ENCODE data around the gene DPP6. TPM values are rescaled to one million over a fixed set of nuclear protein-coding genes. Genes with fewer than 3 reads are reported as not detected.

The DPP6 gene
- total and polyA plus RNA-seq, 2 experiments from 2014 or later, result not detected

DNA sequence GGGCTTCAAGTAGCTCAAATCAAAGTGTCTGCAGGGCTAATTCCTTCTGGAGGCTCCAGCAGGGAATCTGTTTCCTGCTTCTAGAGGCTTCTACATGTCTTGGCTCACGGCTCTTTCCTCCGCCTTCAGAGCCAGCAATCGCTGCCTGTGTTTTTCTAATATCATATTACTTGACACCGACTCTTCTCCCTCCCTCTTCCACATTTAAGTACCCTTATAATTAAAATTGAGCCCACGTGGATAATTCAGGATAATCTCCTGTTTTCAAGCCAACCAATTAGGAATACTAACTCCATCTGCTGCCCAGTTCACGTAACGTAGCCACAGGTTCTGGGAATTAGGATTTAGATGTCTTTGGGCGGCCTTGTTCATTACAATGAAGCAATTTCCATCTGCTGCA lies 372.2 kb downstream of the DPP6 start (continued):
- TF ChIP-seq, protein P1, sequence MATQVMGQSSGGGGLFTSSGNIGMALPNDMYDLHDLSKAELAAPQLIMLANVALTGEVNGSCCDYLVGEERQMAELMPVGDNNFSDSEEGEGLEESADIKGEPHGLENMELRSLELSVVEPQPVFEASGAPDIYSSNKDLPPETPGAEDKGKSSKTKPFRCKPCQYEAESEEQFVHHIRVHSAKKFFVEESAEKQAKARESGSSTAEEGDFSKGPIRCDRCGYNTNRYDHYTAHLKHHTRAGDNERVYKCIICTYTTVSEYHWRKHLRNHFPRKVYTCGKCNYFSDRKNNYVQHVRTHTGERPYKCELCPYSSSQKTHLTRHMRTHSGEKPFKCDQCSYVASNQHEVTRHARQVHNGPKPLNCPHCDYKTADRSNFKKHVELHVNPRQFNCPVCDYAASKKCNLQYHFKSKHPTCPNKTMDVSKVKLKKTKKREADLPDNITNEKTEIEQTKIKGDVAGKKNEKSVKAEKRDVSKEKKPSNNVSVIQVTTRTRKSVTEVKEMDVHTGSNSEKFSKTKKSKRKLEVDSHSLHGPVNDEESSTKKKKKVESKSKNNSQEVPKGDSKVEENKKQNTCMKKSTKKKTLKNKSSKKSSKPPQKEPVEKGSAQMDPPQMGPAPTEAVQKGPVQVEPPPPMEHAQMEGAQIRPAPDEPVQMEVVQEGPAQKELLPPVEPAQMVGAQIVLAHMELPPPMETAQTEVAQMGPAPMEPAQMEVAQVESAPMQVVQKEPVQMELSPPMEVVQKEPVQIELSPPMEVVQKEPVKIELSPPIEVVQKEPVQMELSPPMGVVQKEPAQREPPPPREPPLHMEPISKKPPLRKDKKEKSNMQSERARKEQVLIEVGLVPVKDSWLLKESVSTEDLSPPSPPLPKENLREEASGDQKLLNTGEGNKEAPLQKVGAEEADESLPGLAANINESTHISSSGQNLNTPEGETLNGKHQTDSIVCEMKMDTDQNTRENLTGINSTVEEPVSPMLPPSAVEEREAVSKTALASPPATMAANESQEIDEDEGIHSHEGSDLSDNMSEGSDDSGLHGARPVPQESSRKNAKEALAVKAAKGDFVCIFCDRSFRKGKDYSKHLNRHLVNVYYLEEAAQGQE (IDR thresholded peaks at IDR 0.05; ENCODE audit: unreplicated experiment), result no peak
- TF ChIP-seq CREB1 (CRISPR knock-in tag; IDR thresholded peaks at IDR 0.05; ENCODE audit: low read depth), result no peak

DNA sequence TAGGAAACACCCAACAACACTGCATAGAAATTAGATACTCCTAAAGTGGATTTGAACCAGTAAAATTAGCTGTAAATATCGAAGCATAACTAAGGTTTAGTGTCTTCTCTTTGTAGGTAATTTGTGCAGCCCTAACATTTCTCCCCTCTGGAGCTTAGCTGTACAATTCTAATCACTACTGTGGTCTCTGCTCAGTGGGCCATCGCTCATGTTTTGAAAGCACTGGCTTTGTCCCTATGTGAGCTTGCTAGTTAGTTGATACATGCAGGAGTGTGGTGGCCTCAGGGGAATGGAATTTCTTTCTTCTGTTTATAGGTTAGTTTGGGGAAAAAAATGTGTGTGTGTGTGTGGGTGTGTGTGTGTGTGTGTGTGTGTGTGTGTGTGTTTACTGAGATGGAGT lies 373.1 kb downstream of the DPP6 start:
- ATAC-seq (no peak), DNase-seq (ENCODE audit: low spot score) (no peak)
- Histone ChIP-seq H2AFZ (no peak overlapping the region), H3K79me2 (replicated peaks; ENCODE audit: insufficient read depth) (no peaks in the 10 kb centered on the region), H3K9me2 (ENCODE audit: insufficient read depth) (no peaks in the 10 kb centered on the region), H4K20me1 (replicated peaks; ENCODE audit: insufficient read depth) (no peaks in the 10 kb centered on the region), H3K27me3 (ENCODE audit: insufficient read depth) (no peaks in the 10 kb centered on the region), H3F3A (replicated peaks; ENCODE audit: low read depth) (no peaks in the 10 kb centered on the region), H3K4me1 (ENCODE audit: insufficient read depth) (no peaks in the 10 kb centered on the region), H3K36me3 (ENCODE audit: insufficient read depth) (no peaks in the 10 kb centered on the region), H3K4me3 (no peak overlapping the region), H3K4me2 (no peak overlapping the region), H3K27ac (ENCODE audit: low read depth) (no peak overlapping the region)
- H3K36me3 Mint-ChIP-seq (ENCODE audit: low read depth), result no peaks in the 10 kb centered on the region
- no peak overlapping the region for H3K27ac Mint-ChIP-seq
- no peaks in the 10 kb centered on the region; the same call in 2 of the 3 replicates for H3K9me3 Mint-ChIP-seq
- peaks cover 2% of the 10 kb centered on the region for H3K27me3 Mint-ChIP-seq (ENCODE audit: insufficient read depth, low read depth, poor library complexity)
- H3K4me1 Mint-ChIP-seq, result peaks cover 10% of the 10 kb centered on the region
- no peak overlapping the region for H3K4me3 Mint-ChIP-seq
- TF ChIP-seq CREB1 (CRISPR knock-in tag; IDR thresholded peaks at IDR 0.05; ENCODE audit: low read depth), result no peak
- no peak for TF ChIP-seq EZH2 (IDR thresholded peaks at IDR 0.05; ENCODE audit: low read depth, unreplicated experiment)
- TF ChIP-seq STAT1 (IDR thresholded peaks at IDR 0.05; ENCODE audit: unreplicated experiment), result no peak
- TF ChIP-seq, protein P2, sequence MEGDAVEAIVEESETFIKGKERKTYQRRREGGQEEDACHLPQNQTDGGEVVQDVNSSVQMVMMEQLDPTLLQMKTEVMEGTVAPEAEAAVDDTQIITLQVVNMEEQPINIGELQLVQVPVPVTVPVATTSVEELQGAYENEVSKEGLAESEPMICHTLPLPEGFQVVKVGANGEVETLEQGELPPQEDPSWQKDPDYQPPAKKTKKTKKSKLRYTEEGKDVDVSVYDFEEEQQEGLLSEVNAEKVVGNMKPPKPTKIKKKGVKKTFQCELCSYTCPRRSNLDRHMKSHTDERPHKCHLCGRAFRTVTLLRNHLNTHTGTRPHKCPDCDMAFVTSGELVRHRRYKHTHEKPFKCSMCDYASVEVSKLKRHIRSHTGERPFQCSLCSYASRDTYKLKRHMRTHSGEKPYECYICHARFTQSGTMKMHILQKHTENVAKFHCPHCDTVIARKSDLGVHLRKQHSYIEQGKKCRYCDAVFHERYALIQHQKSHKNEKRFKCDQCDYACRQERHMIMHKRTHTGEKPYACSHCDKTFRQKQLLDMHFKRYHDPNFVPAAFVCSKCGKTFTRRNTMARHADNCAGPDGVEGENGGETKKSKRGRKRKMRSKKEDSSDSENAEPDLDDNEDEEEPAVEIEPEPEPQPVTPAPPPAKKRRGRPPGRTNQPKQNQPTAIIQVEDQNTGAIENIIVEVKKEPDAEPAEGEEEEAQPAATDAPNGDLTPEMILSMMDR (conservative IDR thresholded peaks at IDR 0.05; ENCODE audit: low read depth in 2 of 2), result no peak
- TF ChIP-seq NANOG (IDR thresholded peaks at IDR 0.05; ENCODE audit: borderline replicate concordance), result no peak
- TF ChIP-seq, protein P3, sequence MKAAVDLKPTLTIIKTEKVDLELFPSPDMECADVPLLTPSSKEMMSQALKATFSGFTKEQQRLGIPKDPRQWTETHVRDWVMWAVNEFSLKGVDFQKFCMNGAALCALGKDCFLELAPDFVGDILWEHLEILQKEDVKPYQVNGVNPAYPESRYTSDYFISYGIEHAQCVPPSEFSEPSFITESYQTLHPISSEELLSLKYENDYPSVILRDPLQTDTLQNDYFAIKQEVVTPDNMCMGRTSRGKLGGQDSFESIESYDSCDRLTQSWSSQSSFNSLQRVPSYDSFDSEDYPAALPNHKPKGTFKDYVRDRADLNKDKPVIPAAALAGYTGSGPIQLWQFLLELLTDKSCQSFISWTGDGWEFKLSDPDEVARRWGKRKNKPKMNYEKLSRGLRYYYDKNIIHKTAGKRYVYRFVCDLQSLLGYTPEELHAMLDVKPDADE (IDR thresholded peaks at IDR 0.05), result no peak
- no peak for TF ChIP-seq ZNF114 (CRISPR knock-in tag; IDR thresholded peaks at IDR 0.05)
- no peak for TF ChIP-seq EZH2phosphoT487 (IDR thresholded peaks at IDR 0.05; ENCODE audit: unreplicated experiment)
- TF ChIP-seq, protein P1 (IDR thresholded peaks at IDR 0.05; ENCODE audit: unreplicated experiment), result no peak
- TF ChIP-seq POLR2AphosphoS5 (IDR thresholded peaks at IDR 0.05; ENCODE audit: low read depth), result no peak
- no peak for TF ChIP-seq ZNF331 (CRISPR knock-in tag; IDR thresholded peaks at IDR 0.05; ENCODE audit: low read depth)
